Nephron (organoid): ENCODE measurements around the gene ADAM23.
"Not testable (repeated sequence)": the region's sequence is repeated elsewhere in the genome, so short reads cannot be mapped to it uniquely, and the experiment has no call there.

ENCODE experiments used
- H3K27ac Mint-ChIP-seq, 3 experiments: 2 replicates each; pipeline ENCODE4 v1.8.0; 2020; ENCODE audit warnings: mixed read lengths in 3 of 3, mild to moderate bottlenecking in 2 of 3, moderate library complexity in 1 of 3
- H3K27me3 Mint-ChIP-seq: 2 replicates; pipeline ENCODE4 v1.8.0; 2021; ENCODE audit warnings: low read depth, mild to moderate bottlenecking, moderate library complexity, mixed read lengths
- H3K36me3 Mint-ChIP-seq: 2 replicates; pipeline ENCODE4 v1.8.0; 2020; ENCODE audit warnings: low read depth, mixed read lengths
- H3K4me1 Mint-ChIP-seq: 2 replicates; pipeline ENCODE4 v1.8.0; 2020; ENCODE audit warnings: mixed read lengths
- H3K4me3 Mint-ChIP-seq, 3 experiments: 2 replicates each; pipeline ENCODE4 v1.8.0; 2020; ENCODE audit warnings: mild to moderate bottlenecking in 3 of 3, mixed read lengths in 3 of 3, moderate library complexity in 2 of 3
- H3K9me3 Mint-ChIP-seq: 2 replicates; pipeline ENCODE4 v1.8.0; 2020; ENCODE audit warnings: mixed read lengths
- TF ChIP-seq, protein P1 (sequence below), 3 experiments: fragments of 200-600 bp; sonication (generic); IDR thresholded peaks; one replicate each; pipeline ENCODE4 v1.5.0; 2021; ENCODE audit warnings: antibody characterized with exemption in 3 of 3; ENCODE audit not compliant: unreplicated experiment in 3 of 3

ADAM23 gene, protein sequence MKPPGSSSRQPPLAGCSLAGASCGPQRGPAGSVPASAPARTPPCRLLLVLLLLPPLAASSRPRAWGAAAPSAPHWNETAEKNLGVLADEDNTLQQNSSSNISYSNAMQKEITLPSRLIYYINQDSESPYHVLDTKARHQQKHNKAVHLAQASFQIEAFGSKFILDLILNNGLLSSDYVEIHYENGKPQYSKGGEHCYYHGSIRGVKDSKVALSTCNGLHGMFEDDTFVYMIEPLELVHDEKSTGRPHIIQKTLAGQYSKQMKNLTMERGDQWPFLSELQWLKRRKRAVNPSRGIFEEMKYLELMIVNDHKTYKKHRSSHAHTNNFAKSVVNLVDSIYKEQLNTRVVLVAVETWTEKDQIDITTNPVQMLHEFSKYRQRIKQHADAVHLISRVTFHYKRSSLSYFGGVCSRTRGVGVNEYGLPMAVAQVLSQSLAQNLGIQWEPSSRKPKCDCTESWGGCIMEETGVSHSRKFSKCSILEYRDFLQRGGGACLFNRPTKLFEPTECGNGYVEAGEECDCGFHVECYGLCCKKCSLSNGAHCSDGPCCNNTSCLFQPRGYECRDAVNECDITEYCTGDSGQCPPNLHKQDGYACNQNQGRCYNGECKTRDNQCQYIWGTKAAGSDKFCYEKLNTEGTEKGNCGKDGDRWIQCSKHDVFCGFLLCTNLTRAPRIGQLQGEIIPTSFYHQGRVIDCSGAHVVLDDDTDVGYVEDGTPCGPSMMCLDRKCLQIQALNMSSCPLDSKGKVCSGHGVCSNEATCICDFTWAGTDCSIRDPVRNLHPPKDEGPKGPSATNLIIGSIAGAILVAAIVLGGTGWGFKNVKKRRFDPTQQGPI

DNA sequence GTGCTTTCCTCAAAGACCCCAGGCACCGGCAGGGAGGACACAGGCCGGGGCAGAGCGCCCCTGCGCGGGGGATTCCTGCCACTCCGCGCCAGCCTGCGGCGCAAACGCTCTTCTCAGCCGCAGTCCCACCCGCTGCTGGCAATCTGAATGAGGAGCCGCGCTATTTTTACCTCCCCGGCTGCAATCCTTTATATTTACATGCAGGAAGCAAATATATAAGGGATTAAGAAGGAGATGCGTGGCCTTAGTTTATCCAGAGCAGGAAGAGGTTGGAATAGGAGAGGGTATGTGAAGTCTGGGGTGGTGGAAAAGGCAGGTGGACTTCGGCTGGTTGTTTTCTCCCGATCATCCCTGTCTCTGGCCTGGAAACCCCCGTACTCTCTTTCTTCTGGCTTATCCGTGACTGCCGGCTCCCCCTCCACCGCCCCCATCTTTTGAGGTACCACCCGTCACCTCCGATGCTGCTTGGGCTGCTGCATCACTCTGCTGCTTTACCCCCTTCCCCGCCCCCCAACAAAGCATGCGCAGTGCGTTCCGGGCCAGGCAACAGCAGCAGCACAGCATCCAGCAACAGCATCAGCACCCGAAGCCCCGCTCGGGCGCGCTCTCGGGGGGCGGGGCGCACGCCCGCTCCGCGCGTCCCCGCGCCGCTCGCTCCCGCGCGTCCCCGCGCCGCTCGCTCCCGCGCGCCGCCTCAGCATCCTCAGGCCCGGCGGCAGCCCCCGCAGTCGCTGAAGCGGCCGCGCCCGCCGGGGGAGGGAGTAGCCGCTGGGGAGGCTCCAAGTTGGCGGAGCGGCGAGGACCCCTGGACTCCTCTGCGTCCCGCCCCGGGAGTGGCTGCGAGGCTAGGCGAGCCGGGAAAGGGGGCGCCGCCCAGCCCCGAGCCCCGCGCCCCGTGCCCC, at the start of gene ADAM23:
ADAM23 (plus strand) TSS at position 700 of the 902 bp plus-strand sequence. CDS start 335 bp downstream, outside the sequence.
- no peaks in the 10 kb centered on the region for H3K9me3 Mint-ChIP-seq
- peaks cover 14% of the 10 kb centered on the region for H3K4me1 Mint-ChIP-seq
- H3K27ac Mint-ChIP-seq = peak within 1 kb of the TSS in 2 of 3 experiments; percentile 40 to 71
- TF ChIP-seq, protein P1, sequence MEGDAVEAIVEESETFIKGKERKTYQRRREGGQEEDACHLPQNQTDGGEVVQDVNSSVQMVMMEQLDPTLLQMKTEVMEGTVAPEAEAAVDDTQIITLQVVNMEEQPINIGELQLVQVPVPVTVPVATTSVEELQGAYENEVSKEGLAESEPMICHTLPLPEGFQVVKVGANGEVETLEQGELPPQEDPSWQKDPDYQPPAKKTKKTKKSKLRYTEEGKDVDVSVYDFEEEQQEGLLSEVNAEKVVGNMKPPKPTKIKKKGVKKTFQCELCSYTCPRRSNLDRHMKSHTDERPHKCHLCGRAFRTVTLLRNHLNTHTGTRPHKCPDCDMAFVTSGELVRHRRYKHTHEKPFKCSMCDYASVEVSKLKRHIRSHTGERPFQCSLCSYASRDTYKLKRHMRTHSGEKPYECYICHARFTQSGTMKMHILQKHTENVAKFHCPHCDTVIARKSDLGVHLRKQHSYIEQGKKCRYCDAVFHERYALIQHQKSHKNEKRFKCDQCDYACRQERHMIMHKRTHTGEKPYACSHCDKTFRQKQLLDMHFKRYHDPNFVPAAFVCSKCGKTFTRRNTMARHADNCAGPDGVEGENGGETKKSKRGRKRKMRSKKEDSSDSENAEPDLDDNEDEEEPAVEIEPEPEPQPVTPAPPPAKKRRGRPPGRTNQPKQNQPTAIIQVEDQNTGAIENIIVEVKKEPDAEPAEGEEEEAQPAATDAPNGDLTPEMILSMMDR (IDR thresholded peaks at IDR 0.05; ENCODE audit: unreplicated experiment in 3 of 3) = peak in 2 of 3 experiments; percentile 23 to 45
- no peaks in the 10 kb centered on the region for H3K36me3 Mint-ChIP-seq
- H3K4me3 Mint-ChIP-seq = peak within 1 kb of the TSS; percentile 91 to 93 (median 92)
- peaks cover 57% of the 10 kb centered on the region for H3K27me3 Mint-ChIP-seq

DNA sequence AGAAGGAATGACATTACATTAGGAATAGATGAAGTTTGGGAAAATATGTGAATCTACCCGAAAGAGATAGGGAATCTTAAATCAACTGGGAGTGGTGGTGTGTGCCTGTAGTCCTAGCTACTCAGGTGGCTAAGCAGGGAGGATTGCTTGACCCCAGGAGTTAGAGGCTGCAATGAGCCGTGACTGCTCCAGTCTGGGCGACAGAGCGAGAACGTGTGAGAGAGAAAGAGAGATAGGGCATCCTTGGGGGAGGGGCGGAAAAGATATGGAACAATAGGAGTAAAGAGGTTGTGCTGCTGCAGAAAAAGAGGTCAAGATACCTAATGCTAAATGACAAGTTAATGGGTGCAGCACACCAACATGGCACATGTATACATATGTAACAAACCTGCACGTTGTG, 47.1 kb upstream of the ADAM23 start:
- H3K4me1 Mint-ChIP-seq = no peaks in the 10 kb centered on the region
- H3K9me3 Mint-ChIP-seq = peaks cover 17% of the 10 kb centered on the region
- H3K4me3 Mint-ChIP-seq = no peak overlapping the region
- H3K27me3 Mint-ChIP-seq = no peaks in the 10 kb centered on the region
- H3K36me3 Mint-ChIP-seq = peaks cover 11% of the 10 kb centered on the region
- TF ChIP-seq, protein P1 (IDR thresholded peaks at IDR 0.05; ENCODE audit: unreplicated experiment in 3 of 3) = no peak
- H3K27ac Mint-ChIP-seq = no peak overlapping the region

DNA sequence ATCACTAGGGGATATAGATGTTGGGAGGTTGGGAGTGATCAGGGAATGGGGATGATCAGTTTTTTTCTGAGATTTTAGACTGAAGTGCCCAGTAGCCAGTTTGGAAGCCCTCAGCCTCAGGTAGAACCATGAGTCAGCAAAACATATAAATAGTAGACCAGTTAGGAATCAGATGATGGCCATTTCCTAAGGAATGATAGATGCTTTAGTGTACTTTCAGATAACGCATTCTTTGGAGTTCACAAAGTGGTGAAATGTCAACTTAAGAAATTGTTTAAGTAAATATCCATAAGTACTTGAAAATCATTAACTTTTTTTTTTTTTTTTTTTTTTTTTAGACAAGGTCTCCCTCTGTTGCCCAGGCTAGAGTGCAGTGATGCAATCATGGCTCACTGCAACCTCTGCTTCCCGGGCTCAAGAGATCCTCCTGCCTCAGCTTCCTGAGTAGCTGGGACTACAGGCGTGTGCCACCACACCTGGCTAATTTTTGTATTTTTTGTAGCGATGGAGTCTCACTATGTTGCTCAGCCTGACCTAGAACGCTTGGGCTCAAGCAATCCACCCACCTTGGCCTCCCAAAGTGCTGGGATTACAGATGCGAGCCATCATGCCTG, 40.3 kb upstream of the ADAM23 start:
- H3K27me3 Mint-ChIP-seq, H3K4me1 Mint-ChIP-seq, H3K4me3 Mint-ChIP-seq, H3K27ac Mint-ChIP-seq: not testable (repeated sequence)
- Mint-ChIP-seq H3K9me3 (peaks cover 18% of the 10 kb centered on the region), H3K36me3 (peaks cover 11% of the 10 kb centered on the region)

DNA sequence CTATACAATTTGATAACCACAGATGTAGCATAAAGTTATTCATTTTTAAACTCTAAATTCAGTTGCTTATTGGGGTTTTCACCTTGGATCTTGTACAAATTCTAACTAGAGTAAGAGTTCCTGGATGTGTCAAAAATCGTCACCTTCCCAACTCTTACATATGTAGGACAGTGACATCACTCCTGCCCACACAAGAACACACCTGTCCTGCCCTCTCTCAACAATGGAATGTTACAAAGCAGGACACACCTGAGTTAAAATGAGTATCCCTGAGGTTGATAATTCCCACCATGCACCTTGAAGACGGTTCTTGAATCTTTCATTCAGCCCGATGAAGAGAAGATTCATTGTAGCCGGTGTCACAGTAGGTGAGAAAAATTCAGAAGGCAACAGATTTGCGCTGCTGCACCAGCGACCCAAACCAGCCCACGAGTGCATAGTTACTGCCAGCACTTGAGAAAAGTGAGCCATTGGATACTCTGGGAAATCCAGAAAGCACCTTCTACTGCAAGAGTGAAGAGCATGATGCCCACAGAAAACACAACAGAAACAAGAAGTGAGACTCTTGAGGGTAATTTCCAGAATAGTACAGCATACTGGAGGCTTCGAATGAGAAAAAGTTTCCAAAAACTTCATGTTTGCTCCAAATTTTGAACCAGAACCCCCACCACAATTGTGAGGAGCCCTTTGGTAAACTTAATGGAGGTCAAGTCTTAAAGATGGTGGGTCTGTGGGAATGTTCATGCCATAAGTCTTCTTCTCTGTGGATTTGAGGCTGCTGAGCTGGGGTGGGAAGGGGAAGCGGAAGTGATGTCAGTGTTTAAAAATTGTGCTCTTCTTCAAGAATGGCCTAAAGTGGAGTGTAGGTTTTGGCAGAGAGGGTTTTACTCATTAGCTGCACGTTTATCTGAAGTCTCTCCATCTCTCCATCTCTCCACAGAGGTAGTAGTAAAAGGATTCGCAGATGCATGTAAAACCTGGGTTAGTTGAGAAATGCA, 34.7 kb upstream of the ADAM23 start:
- Mint-ChIP-seq H3K27me3 (no peaks in the 10 kb centered on the region), H3K9me3 (peaks cover 20% of the 10 kb centered on the region), H3K36me3 (no peaks in the 10 kb centered on the region), H3K27ac (no peak overlapping the region), H3K4me3 (no peak overlapping the region), H3K4me1 (no peaks in the 10 kb centered on the region)
- TF ChIP-seq, protein P1 (IDR thresholded peaks at IDR 0.05; ENCODE audit: unreplicated experiment in 3 of 3) = no peak

DNA sequence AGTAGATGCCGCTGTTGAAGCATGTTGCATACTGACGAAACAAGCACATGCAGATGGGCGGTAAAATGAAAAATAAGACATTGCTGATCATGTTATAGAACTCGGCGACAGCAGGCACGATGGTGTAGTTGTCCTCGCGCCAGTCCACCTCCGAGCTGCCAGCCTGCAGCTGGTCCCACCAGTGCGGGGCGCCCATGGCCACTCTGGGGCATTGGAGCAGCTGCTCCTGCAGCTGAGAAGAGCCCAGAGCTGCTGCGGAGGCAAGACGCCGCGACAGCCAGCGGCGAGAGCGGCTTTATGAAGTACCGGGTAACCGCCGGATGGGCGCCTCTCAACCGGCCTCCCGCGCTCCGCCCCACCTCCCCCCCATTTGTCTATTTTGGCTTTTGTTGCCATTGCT, 32.6 kb upstream of the ADAM23 start:
- TF ChIP-seq, protein P1 (IDR thresholded peaks at IDR 0.05; ENCODE audit: unreplicated experiment in 3 of 3) = no peak
- H3K4me1 Mint-ChIP-seq = no peaks in the 10 kb centered on the region

More for the DNA sequence above, 32.6 kb upstream of the ADAM23 start:
- H3K4me3 Mint-ChIP-seq = no peak overlapping the region
- H3K27me3 Mint-ChIP-seq = no peaks in the 10 kb centered on the region
- peaks cover 18% of the 10 kb centered on the region for H3K9me3 Mint-ChIP-seq
- no peak overlapping the region for H3K27ac Mint-ChIP-seq
- H3K36me3 Mint-ChIP-seq = no peaks in the 10 kb centered on the region
